Nephron (organoid): ENCODE measurements around the gene MRRF.

ENCODE experiments used
- H3K27ac Mint-ChIP-seq, 3 experiments: 2 replicates each; pipeline ENCODE4 v1.8.0; 2020; ENCODE audit warnings: mixed read lengths in 3 of 3, mild to moderate bottlenecking in 2 of 3, moderate library complexity in 1 of 3
- H3K27me3 Mint-ChIP-seq: 2 replicates; pipeline ENCODE4 v1.8.0; 2021; ENCODE audit warnings: low read depth, mild to moderate bottlenecking, moderate library complexity, mixed read lengths
- H3K36me3 Mint-ChIP-seq: 2 replicates; pipeline ENCODE4 v1.8.0; 2020; ENCODE audit warnings: low read depth, mixed read lengths
- H3K4me1 Mint-ChIP-seq: 2 replicates; pipeline ENCODE4 v1.8.0; 2020; ENCODE audit warnings: mixed read lengths
- H3K4me3 Mint-ChIP-seq, 3 experiments: 2 replicates each; pipeline ENCODE4 v1.8.0; 2020; ENCODE audit warnings: mild to moderate bottlenecking in 3 of 3, mixed read lengths in 3 of 3, moderate library complexity in 2 of 3
- H3K9me3 Mint-ChIP-seq: 2 replicates; pipeline ENCODE4 v1.8.0; 2020; ENCODE audit warnings: mixed read lengths
- TF ChIP-seq, protein P1 (sequence below), 3 experiments: fragments of 200-600 bp; sonication (generic); IDR thresholded peaks; one replicate each; pipeline ENCODE4 v1.5.0; 2021; ENCODE audit warnings: antibody characterized with exemption in 3 of 3; ENCODE audit not compliant: unreplicated experiment in 3 of 3

The MRRF gene

GRCh38 chr9:122374885-122375420 is 110.3 kb downstream of the MRRF start:
- no peaks in the 10 kb centered on the region for H3K36me3 Mint-ChIP-seq
- H3K4me3 Mint-ChIP-seq: peak overlapping the region in 2 of 3 experiments; percentile 10 to 29
- H3K27me3 Mint-ChIP-seq: peaks cover 45% of the 10 kb centered on the region
- TF ChIP-seq, protein P1, sequence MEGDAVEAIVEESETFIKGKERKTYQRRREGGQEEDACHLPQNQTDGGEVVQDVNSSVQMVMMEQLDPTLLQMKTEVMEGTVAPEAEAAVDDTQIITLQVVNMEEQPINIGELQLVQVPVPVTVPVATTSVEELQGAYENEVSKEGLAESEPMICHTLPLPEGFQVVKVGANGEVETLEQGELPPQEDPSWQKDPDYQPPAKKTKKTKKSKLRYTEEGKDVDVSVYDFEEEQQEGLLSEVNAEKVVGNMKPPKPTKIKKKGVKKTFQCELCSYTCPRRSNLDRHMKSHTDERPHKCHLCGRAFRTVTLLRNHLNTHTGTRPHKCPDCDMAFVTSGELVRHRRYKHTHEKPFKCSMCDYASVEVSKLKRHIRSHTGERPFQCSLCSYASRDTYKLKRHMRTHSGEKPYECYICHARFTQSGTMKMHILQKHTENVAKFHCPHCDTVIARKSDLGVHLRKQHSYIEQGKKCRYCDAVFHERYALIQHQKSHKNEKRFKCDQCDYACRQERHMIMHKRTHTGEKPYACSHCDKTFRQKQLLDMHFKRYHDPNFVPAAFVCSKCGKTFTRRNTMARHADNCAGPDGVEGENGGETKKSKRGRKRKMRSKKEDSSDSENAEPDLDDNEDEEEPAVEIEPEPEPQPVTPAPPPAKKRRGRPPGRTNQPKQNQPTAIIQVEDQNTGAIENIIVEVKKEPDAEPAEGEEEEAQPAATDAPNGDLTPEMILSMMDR (IDR thresholded peaks at IDR 0.05; ENCODE audit: unreplicated experiment in 3 of 3): no peak
- peaks cover 42% of the 10 kb centered on the region for H3K4me1 Mint-ChIP-seq
- no peaks in the 10 kb centered on the region for H3K9me3 Mint-ChIP-seq
- H3K27ac Mint-ChIP-seq: peak overlapping the region in 2 of 3 experiments; percentile 50 to 65

DNA sequence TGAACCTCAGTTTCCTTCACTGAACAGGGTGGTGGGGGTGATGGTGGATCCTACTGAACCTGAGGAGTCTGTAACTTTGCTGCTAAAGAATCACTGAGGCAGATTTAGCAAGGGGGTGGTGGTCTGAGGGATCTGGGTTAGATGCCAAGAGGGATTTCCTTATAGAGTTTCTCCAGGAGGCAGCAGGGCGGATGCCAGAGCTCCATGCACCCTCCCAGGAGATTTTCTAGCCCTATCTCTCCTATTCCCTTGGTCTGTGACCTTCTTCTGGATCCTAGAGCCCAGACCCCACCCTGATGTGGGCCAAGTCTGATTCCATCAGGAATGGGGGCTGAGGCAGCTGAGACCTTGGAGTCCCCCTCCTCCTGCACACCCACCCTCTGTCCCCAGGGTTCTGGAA is 112.1 kb downstream of the MRRF start:
- Mint-ChIP-seq H3K9me3 (no peaks in the 10 kb centered on the region), H3K4me3 (no peak overlapping the region), H3K27me3 (peaks cover 27% of the 10 kb centered on the region), H3K27ac (peak overlapping the region in 1 of 3 experiments; percentile 46), H3K36me3 (no peaks in the 10 kb centered on the region), H3K4me1 (peaks cover 42% of the 10 kb centered on the region)
- TF ChIP-seq, protein P1 (IDR thresholded peaks at IDR 0.05; ENCODE audit: unreplicated experiment in 3 of 3): no peak

DNA sequence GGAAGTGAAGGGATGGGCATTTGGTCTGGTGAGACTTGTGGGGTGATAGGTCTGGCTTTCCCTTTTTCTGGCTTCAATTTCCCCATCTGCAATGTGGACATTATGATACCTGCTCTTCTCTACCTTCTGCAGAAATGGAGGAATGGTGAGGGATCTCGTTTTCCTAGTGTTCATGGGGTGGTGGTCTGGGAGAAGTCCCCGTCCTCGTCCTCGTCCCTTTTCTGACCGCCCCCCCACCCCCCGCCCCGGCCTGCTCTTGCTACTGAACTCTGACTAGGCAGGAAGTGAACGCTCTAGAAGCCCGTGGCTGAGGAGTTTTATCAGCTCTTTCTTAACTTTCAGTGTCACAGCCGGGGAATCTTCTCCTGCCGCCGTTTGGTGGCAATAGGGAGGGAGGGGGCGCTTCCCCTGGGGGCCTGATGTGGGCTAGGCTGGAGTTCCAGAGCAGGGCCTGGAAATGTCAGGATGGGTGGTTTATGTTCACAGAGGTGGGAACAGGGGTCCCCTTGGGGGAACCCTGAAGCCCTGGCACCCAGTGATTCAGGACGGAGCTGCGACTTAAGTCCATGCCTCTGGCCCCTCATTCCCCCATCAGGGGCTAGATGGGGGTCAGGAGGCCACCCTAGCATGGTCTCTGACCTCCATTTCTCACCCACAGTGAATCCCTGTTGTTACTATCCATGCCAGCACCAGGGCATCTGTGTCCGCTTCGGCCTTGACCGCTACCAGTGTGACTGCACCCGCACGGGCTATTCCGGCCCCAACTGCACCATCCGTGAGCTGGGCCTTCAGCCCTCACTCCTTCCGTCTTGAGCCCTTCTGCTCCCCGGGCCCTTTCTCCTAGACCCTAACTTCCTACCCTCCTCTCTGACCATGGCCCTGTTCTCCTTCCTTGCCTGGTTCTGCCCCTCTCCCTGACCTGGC is 112.8 kb downstream of the MRRF start:
- H3K27me3 Mint-ChIP-seq: peaks cover 21% of the 10 kb centered on the region
- no peak overlapping the region for H3K27ac Mint-ChIP-seq
- TF ChIP-seq, protein P1 (IDR thresholded peaks at IDR 0.05; ENCODE audit: unreplicated experiment in 3 of 3): no peak
- H3K4me3 Mint-ChIP-seq: no peak overlapping the region
- peaks cover 37% of the 10 kb centered on the region for H3K4me1 Mint-ChIP-seq
- no peaks in the 10 kb centered on the region for H3K9me3 Mint-ChIP-seq
- H3K36me3 Mint-ChIP-seq: no peaks in the 10 kb centered on the region

- peaks cover 29% of the 10 kb centered on the region for H3K4me1 Mint-ChIP-seq
- H3K36me3 Mint-ChIP-seq: no peaks in the 10 kb centered on the region
- H3K9me3 Mint-ChIP-seq: no peaks in the 10 kb centered on the region
- no peak overlapping the region for H3K4me3 Mint-ChIP-seq
- TF ChIP-seq, protein P1 (IDR thresholded peaks at IDR 0.05; ENCODE audit: unreplicated experiment in 3 of 3): no peak
- no peak overlapping the region for H3K27ac Mint-ChIP-seq
- H3K27me3 Mint-ChIP-seq: peaks cover 14% of the 10 kb centered on the region
Measured at GRCh38 chr9:122378236-122378635, 113.6 kb downstream of the MRRF start.

- peaks cover 29% of the 10 kb centered on the region for H3K4me1 Mint-ChIP-seq
- no peak overlapping the region for H3K4me3 Mint-ChIP-seq
- TF ChIP-seq, protein P1 (IDR thresholded peaks at IDR 0.05; ENCODE audit: unreplicated experiment in 3 of 3): no peak
Measured at GRCh38 chr9:122379340-122379739, 114.7 kb downstream of the MRRF start.

More at GRCh38 chr9:122379340-122379739, 114.7 kb downstream of the MRRF start:
- no peaks in the 10 kb centered on the region for H3K9me3 Mint-ChIP-seq
- no peak overlapping the region for H3K27ac Mint-ChIP-seq
- peaks cover 6% of the 10 kb centered on the region for H3K27me3 Mint-ChIP-seq
- H3K36me3 Mint-ChIP-seq: no peaks in the 10 kb centered on the region
